ENCODE data around the gene PRR23B.

Gene PRR23B

GRCh38 chr3:138975351-138975750 is 45.4 kb downstream of the PRR23B start:
- DNase-seq (ENCODE audit: low spot score), result no peak
- no peak overlapping the region for H3K4me3 ChIP-seq
- H3K27ac ChIP-seq, result no peak overlapping the region
- no peak for TF ChIP-seq CTCF (IDR thresholded peaks at IDR 0.05)

- no peak overlapping the region for H3K27ac ChIP-seq
- no peak for TF ChIP-seq CTCF (IDR thresholded peaks at IDR 0.05)
- no peak for DNase-seq (ENCODE audit: low spot score)
Observed at GRCh38 chr3:138974462-138974861, 46.3 kb downstream of the PRR23B start.

DNA sequence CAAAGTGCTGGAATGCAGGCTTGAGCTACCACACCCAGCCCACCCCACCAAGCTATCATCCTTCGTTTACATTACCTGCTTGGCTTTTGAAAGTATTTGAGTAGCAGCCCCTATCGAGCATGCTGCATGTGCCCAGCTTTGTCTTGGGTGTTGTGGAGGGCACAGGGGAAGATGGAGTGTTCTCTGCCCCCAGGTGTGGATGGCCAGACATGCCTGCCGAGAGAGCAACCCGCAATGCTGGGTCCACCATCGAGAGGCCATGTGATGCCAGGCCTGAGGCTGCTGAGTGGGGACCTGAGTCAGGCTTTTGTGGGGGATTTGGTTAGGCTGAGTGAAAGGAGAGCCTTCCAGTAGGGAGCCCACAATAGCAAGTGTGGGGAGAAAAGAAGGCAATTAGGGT is 47.8 kb downstream of the PRR23B start:
- H3K4me3 ChIP-seq, result no peak overlapping the region
- no peak for TF ChIP-seq CTCF (IDR thresholded peaks at IDR 0.05)
- peak; percentile 67 for DNase-seq (ENCODE audit: low spot score)
- no peak overlapping the region for H3K27ac ChIP-seq

More at GRCh38 chr3:138974462-138974861, 46.3 kb downstream of the PRR23B start:
- H3K4me3 ChIP-seq, result no peak overlapping the region

- no peak overlapping the region for H3K27ac ChIP-seq
- DNase-seq (ENCODE audit: low spot score), result peak; percentile 53
- TF ChIP-seq CTCF (IDR thresholded peaks at IDR 0.05), result no peak
- no peak overlapping the region for H3K4me3 ChIP-seq
Observed at GRCh38 chr3:138971766-138972320, 48.9 kb downstream of the PRR23B start.

Measured in coronary artery (tissue), 2 donors.